Activated naive CD8-positive, alpha-beta T cell (primary cell): ENCODE results near the gene ALS2CL.

Source experiments
- H3K27ac Mint-ChIP-seq: one replicate; pipeline ENCODE4 v1.8.0; 2021; ENCODE audit warnings: mixed read lengths
- H3K27me3 Mint-ChIP-seq: one replicate; pipeline ENCODE4 v1.8.0; 2021; ENCODE audit warnings: mixed read lengths
- H3K36me3 Mint-ChIP-seq: one replicate; pipeline ENCODE4 v1.8.0; 2021; ENCODE audit warnings: mixed read lengths
- H3K4me1 Mint-ChIP-seq: one replicate; pipeline ENCODE4 v1.8.0; 2021; ENCODE audit warnings: low read depth, mixed read lengths
- H3K4me3 Mint-ChIP-seq: one replicate; pipeline ENCODE4 v1.8.0; 2021; ENCODE audit warnings: mild to moderate bottlenecking, mixed read lengths
- H3K9me3 Mint-ChIP-seq: one replicate; pipeline ENCODE4 v1.8.0; 2021; ENCODE audit warnings: low read depth, mixed read lengths

Gene ALS2CL

DNA sequence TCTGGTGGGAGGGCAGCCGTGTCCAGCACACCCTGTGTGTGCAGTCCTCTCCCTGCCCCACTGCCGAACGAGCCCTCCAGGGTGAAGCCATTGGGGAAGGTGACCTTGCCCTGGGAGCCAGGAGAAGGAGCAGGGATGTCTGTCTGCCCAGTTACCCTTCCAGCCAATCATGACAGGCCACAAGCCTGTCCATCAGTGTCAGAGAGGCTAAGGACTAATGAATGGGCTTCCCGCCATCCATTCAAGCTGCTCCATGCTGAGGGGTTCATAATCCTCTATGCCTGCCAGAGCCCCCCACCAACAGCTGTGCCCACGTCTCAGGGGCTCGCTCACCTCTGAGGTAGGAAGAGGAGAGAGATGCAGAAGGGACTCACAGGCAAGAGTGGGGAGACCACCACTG lies 15.2 kb downstream of the ALS2CL start:
- Mint-ChIP-seq H3K9me3 (no peaks in the 10 kb centered on the region), H3K36me3 (peaks cover 7% of the 10 kb centered on the region), H3K4me3 (no peak overlapping the region), H3K27me3 (no peaks in the 10 kb centered on the region), H3K27ac (no peak overlapping the region), H3K4me1 (no peaks in the 10 kb centered on the region)

DNA sequence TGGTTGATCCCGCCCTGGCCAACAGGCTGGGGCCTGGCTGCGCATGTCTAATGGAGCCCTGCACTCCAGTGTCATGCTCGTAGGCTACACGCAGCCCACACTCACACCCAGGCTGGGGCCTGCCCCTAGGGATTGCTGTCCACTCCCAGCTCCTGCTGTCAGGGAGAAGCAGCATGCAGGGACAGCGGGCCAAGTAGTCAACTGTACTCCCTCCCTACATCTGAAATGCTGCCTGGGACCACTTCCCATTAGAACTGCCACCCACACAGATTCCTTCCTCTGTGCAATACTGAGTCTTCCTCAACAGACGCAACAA lies 16.1 kb downstream of the ALS2CL start:
- H3K4me3 Mint-ChIP-seq: no peak overlapping the region
- no peaks in the 10 kb centered on the region for H3K4me1 Mint-ChIP-seq

DNA sequence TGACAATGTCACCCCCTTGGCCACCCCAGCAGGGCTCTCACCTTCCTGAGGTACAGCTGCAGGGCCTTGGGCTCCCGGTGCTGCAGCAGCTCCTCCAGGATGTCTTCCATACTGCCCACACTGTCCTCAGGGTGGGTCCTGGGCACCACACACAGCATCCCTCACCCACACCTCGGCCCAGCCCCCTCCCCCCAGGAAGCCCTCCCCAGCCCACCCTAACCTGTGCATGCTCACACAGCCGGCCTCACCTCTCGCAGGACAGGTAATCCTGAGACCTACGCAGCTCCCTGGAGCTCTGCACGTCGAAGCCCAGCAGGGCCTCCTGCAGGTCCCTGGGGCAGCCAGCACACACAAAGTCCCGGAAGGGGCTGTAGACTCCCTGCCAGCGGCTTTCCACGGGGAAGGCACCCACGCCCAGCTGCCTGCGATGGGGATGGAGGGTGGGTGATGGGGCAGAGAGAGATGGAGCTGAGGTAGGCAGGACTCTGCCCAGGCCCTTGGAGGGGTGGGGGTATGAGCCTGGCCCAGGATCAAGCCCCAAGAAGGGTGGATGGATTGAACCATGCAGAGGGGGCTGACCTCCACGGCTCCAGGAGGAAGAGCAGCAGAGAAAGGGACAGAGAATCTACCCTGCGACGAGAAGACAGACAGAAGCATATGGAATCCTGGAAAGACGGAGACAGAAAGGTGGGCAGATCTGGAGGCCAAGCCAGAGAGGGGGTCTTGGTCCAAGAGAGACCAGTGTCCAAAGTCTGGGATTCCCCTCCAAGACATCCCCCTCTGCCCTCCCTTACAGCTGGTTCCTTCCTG lies 16.7 kb downstream of the ALS2CL start:
- Mint-ChIP-seq H3K27me3 (no peaks in the 10 kb centered on the region), H3K36me3 (peaks cover 7% of the 10 kb centered on the region), H3K4me1 (no peaks in the 10 kb centered on the region), H3K9me3 (no peaks in the 10 kb centered on the region), H3K4me3 (no peak overlapping the region), H3K27ac (no peak overlapping the region)

More for the DNA sequence above, 16.1 kb downstream of the ALS2CL start:
- no peak overlapping the region for H3K27ac Mint-ChIP-seq
- peaks cover 7% of the 10 kb centered on the region for H3K36me3 Mint-ChIP-seq
- no peaks in the 10 kb centered on the region for H3K9me3 Mint-ChIP-seq
- no peaks in the 10 kb centered on the region for H3K27me3 Mint-ChIP-seq

DNA sequence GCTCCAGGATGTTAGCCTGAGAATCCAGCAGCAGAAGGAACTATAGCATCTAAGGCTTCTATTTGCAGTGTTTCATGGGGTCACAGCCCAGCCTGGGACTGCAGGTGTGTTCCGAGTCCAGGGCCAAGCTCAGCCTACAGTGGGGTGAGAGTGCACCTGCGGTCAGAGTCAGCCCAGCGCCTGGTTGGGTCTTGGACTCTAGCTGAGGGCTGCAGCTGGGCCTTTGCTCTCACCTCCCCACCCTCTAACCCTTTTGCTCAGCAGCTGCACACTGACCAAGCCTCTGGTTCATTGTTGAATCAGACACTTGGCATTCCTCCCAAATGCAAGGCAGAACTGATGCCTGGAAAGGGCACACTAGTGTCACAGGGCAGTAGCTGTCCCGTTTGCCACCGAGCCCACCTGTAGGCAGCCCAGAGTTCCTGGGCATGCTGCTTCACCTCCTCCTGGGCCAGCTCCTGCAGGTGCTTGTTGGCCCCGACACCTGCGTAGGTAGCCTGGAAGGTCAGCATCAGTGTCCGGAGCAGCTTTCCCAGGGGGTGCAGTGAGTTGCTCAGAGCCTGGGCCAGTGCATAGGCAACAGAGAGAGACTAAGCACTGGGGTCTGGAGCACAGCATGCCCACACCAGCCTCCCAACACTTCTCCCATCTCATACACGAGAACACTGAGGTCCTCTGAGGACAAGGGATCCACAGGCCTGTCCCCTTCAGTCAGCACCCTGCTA lies 17.5 kb downstream of the ALS2CL start:
- no peaks in the 10 kb centered on the region for H3K27me3 Mint-ChIP-seq
- no peaks in the 10 kb centered on the region for H3K9me3 Mint-ChIP-seq
- no peak overlapping the region for H3K27ac Mint-ChIP-seq
- H3K36me3 Mint-ChIP-seq: peaks cover 7% of the 10 kb centered on the region
- H3K4me1 Mint-ChIP-seq: no peaks in the 10 kb centered on the region
- H3K4me3 Mint-ChIP-seq: no peak overlapping the region

DNA sequence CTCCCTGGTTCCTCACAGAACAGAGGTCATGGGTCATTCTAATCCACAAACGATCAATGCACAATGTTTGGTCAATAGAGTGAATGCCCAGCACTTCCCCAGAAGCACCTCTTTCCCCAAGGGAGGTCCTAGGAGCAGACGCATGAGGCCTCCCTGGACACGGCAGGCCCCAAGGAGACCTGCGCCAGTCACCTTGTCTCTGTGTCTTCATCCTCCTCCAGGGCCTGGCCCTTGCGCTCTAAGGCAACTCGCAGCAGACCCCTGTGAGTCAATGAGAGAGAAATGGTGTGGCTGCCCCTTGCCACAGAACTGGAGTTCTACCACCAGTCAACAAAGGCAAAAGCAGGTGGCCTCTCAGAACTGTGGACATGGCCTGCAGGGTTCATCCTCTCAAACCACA lies 18.1 kb downstream of the ALS2CL start:
- H3K4me3 Mint-ChIP-seq: no peak overlapping the region

DNA sequence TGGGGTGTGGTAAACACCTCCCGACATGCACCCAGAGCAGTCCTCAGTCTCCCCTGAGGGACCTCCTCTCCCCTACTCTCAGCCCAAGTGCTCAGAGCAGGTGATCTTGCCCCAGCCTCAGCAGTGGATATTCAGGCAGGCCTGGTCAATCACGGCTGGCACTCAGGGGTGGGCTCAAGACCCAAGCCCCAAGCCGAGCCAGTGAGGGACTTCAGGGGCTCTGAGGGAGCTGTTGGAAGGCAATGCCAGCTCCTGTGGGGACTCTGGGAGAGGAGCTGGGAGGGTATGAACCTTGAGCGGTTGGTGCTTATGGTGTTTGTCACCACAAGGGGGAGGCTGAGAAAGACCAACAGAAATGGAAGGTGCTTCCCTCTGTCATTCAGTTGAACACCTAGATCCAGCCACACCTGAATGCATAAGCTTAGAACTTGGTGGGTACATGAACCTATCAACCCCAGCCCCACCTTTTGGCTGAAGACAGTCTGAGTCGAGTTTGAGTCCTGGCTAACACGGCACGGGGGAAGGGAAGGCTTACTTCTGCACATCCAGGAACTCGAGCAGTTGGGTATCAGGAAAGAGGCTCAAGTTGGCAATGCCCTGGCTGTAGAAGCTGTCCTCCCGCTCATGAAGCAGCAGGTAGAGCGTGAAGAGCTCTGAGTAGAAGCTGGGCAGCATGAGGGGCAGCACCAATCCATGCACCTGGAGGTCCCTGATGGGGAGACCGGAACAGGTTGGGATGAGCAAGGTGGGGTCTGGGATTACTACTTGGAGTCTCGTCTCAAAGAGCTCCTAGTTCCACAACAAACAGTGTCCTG lies 19.2 kb downstream of the ALS2CL start:
- no peak overlapping the region for H3K27ac Mint-ChIP-seq

More for the DNA sequence above, 18.1 kb downstream of the ALS2CL start:
- no peak overlapping the region for H3K27ac Mint-ChIP-seq
- no peaks in the 10 kb centered on the region for H3K4me1 Mint-ChIP-seq
- H3K9me3 Mint-ChIP-seq: no peaks in the 10 kb centered on the region
- no peaks in the 10 kb centered on the region for H3K27me3 Mint-ChIP-seq
- peaks cover 4% of the 10 kb centered on the region for H3K36me3 Mint-ChIP-seq

DNA sequence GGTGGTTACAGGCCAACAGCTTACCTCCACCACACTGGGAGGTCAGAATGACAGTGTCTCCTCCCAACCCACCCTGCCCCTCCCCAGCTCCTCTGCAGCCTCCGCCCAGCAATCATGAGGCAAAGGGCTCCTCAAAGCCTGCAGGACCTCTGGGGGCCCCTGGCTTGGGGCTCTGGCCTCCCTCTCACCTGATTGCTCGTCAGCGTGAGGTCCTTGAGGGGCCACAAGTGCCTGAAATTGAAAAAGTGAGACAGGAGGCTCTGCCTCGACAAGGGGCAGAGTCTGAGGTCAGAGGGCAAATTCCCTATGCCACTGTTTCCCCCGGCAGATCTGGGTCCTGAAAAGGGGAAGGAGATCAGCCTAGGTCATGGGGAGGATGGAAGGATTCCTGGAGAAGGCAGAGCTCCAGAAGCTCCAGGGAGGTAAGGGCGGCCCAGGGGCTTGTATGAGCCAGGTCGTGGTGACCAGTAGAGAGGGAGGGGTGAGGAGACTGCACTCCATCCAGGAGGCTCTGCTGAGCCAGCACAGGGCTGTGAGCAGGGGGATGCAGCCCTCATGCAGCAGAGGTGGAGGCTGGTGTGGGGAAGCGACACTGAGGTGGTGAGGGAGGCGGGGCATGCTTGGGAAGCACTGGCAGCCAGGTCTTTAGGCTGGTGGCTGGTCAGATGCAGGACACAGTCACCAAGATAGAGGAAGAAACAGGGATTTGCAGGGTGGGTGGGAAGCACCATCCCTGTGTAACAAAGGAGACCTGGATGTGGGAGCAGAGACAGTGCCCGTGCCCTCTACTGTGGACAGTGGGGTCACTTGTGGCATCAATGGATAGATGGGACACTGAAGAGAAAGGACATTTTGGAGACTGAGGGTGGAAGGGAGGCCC lies 20.1 kb downstream of the ALS2CL start:
- no peaks in the 10 kb centered on the region for H3K4me1 Mint-ChIP-seq
- no peaks in the 10 kb centered on the region for H3K9me3 Mint-ChIP-seq
- H3K27me3 Mint-ChIP-seq: no peaks in the 10 kb centered on the region
- H3K36me3 Mint-ChIP-seq: peaks cover 3% of the 10 kb centered on the region
- no peak overlapping the region for H3K4me3 Mint-ChIP-seq
- H3K27ac Mint-ChIP-seq: no peak overlapping the region

More for the DNA sequence above, 19.2 kb downstream of the ALS2CL start:
- peaks cover 3% of the 10 kb centered on the region for H3K36me3 Mint-ChIP-seq
- H3K4me3 Mint-ChIP-seq: no peak overlapping the region
- no peaks in the 10 kb centered on the region for H3K27me3 Mint-ChIP-seq
- H3K4me1 Mint-ChIP-seq: no peaks in the 10 kb centered on the region
- H3K9me3 Mint-ChIP-seq: no peaks in the 10 kb centered on the region

DNA sequence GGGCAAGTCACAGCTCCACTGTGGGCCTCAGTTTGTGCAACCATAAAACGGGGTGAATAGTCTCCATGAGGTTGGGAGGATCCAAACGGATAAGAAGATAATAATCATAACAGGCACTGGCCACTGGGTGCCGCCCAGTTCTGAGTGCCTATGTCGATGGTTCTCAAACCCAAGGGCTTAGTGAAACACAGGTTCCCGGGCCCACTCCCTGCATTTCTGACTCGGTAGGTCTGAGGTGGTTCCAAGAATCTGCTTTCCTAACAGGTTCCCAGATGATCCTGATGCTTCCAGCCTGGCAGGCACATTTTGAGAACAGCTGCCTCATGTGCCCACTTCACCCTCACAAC lies 21.2 kb downstream of the ALS2CL start:
- Mint-ChIP-seq H3K27ac (no peak overlapping the region), H3K36me3 (peaks cover 3% of the 10 kb centered on the region), H3K4me1 (no peaks in the 10 kb centered on the region), H3K9me3 (no peaks in the 10 kb centered on the region), H3K27me3 (no peaks in the 10 kb centered on the region), H3K4me3 (no peak overlapping the region)

DNA sequence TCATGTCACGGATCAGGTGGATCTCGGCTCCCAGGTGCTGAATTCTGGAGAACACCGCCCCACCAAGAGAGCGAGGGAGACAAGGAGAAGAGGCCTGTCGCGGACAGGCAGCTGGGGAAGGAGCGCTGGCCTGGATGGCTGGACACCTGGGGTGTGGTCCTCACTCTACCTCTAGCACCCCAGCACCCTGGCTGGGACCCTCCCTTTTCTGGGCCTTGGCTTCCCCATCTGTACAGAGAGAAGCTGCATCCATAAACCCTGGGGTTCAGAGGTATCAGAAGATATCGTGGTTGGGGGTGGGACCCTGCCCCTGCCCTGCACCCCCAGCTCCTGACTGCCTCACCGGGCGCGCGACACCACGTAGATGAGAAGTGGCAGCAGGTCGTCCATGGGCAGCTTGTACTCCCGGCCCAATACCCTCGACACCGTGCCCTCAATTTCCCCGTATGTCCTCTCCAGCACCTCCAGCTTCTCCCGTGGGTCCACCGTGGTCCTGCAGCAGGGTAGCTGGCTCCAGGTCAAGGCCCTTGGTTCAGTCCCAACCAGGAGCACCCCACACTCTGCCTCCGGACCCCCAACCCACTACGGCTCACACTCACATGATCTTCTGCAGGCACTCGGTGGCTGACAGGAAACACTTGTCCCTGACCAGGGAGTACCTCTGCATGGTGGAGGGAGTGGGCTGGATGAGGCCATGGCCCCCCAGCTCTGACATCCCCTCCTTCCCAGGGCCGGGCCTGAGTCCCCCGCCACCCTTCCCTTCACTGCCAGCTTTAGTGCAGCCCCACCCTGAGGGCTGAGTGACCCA lies 21.7 kb downstream of the ALS2CL start:
- H3K4me3 Mint-ChIP-seq: no peak overlapping the region
- H3K9me3 Mint-ChIP-seq: no peaks in the 10 kb centered on the region
- peaks cover 3% of the 10 kb centered on the region for H3K36me3 Mint-ChIP-seq
- H3K4me1 Mint-ChIP-seq: no peaks in the 10 kb centered on the region
- no peaks in the 10 kb centered on the region for H3K27me3 Mint-ChIP-seq
- no peak overlapping the region for H3K27ac Mint-ChIP-seq

DNA sequence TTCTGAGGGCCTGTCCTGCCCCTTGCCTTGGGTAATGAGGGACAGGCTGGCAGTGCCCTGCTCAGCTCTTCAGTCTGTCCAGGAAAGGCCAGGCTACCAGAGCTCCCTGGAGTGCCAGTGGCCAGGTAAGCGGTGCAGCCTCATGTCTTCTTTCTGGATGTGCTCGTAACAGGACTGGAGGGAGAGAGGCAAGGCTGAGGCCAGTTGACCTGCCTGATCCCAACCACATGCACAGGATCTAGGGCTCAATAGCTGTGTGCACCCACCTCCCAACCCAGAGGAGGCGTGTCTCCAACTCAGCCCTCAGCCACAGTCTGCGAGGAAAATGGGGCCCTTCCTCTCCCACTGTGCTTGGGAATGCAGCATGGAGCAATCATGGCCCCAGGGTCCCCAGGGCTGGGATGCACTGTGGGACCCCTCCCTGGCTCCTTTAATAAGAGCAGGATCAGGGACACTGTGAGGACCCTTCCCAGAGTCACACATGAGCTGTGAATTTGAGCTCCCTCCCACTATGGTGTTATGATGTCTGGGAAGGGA lies 22.5 kb downstream of the ALS2CL start:
- H3K4me1 Mint-ChIP-seq: no peaks in the 10 kb centered on the region
- H3K9me3 Mint-ChIP-seq: no peaks in the 10 kb centered on the region
- H3K36me3 Mint-ChIP-seq: peaks cover 3% of the 10 kb centered on the region
- no peaks in the 10 kb centered on the region for H3K27me3 Mint-ChIP-seq
- no peak overlapping the region for H3K27ac Mint-ChIP-seq
- H3K4me3 Mint-ChIP-seq: no peak overlapping the region

DNA sequence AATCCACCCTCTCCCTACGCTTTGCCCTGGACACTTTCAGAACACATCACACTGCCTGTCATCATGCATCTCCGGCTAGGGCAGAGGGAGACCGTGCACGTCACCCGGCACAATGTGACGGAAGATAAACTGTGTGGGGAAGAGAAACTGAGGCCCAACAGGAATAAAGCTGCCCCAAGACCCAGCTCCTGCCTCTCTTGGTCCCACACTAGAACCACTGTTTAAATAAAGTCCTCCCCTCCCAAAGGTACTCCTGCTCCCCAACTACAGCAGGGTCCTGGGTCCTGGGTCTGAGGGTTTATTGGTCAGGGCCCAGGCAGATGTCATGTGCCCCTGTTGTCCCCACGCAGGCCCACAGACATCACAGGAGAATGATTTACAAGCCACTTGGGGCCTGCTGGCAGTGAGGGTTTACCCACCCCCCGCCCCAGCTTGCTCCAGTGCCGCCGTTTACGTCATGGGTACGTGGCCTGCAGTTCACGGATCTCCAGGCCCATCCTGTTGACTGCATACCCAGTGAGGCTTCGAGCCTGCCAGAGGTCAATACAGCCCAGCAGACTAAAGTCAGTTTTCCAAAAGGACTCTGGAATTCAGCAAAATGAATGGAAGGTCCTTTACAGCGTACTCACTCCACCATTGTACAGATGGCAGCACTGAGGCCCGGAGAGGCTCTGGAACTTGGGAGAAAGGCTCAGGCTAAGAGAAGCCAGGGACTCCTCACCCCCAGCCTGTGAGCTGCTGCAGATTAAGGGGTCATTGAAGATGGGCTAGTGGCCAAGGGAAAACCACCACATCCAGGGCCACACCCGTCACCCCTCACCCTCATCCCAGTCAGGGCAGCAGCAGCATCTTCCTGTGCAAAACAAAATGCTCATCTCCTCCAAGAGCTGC lies 23.2 kb downstream of the ALS2CL start:
- Mint-ChIP-seq H3K9me3 (no peaks in the 10 kb centered on the region), H3K36me3 (peaks cover 3% of the 10 kb centered on the region), H3K4me1 (no peaks in the 10 kb centered on the region), H3K4me3 (no peak overlapping the region), H3K27me3 (no peaks in the 10 kb centered on the region), H3K27ac (no peak overlapping the region)

DNA sequence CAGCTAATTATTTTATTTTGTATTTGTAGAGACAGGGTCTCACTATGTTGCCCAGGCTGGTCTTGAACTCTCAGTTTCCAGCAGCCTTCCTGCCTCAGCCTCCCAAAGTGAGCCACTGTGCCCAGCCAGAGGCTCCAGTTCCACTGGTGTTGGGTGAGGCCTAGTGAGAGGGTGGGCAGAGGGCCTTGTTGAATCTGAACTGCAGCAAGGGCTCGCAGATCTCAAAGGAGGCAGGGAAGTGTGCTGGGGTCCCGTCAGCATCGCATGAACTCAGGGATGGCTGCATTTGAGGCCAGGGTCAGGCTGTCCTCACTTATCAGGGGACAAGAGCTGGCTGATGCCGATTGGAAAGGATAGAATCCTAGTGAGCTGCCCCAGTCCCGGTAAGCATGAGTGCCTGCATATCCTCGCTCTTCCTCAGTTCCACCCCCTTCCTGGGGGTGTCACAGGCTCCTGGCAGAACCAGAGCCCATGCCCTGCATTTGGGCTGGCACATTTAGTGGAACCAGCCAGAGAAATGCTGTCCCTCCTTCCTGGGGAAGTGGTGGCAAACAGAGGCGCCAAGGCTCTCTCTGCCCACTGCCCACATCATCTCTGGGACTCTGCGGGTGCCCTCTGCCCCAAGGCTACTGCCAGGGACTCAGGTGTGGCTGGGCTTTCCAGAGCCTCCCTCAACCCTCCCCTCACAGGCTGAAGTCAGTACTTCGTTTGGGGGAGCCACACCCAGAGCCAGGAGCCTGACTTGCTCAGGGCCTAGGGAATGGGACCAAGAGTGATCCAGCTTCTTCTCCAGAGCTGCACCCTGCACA lies 24.1 kb downstream of the ALS2CL start:
- Mint-ChIP-seq H3K36me3 (peaks cover 2% of the 10 kb centered on the region), H3K27me3 (no peaks in the 10 kb centered on the region), H3K4me3 (no peak overlapping the region), H3K4me1 (no peaks in the 10 kb centered on the region), H3K9me3 (no peaks in the 10 kb centered on the region), H3K27ac (no peak overlapping the region)
